Measurements from ENCODE around the gene BMI1. TPM values are rescaled to one million over a fixed set of nuclear protein-coding genes. Genes with fewer than 3 reads are reported as not detected.

Gene BMI1
- total RNA-seq, 1 donor from 2014 or later = 34.3 TPM

DNA sequence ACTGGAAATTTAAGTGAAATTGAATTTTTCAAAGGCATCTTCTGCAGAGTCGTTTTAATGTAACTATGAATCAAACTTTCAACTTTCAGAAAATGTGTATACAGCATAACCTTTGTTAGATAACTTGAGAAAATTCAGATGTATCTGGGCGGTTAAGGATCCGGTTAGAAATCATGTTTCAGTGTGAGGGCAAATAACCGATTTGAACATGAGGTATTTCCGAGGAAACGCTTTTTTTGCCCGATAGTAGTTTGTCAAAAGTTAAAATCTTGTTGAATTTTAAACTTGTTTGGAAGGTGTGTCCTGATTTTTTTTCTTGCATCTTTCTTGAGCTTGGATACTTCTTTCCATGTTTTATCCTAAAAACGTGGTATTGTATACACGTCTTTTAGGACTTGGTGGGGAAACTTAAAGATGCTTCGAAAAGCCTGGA is 1.3 kb upstream of the BMI1 start:
- no peak for DNase-seq (ENCODE audit: low read depth in 2 of 2)

DNA sequence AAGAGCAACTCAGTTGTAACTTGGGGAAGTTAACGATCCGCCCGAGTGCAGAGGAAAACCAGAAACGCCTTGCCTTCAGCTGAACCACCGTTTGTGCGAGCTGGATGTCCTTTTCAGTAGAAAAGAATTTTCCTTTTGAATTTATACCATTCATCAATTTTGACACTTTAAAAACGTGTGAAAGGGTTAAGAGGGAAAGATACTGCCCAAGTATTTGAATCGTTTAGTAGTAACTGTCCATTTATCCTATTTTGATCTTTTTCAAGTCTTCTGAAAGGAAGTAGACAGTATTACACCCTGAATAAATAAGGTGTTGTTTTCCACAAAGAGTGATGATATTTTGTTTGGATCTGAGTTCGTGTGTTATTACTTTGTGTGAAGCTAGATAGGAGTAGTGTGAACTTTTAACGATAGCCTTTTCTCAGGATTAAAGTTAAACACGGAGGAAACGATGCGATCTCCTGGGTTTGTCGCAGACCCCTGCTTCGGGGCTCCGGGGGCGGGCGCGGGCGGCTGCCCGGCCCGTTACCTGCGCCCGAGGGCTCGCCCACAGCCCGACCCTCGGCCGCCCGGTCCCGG is 830 bp upstream of the BMI1 start:
- DNase-seq (ENCODE audit: low read depth in 2 of 2) = no peak

DNA sequence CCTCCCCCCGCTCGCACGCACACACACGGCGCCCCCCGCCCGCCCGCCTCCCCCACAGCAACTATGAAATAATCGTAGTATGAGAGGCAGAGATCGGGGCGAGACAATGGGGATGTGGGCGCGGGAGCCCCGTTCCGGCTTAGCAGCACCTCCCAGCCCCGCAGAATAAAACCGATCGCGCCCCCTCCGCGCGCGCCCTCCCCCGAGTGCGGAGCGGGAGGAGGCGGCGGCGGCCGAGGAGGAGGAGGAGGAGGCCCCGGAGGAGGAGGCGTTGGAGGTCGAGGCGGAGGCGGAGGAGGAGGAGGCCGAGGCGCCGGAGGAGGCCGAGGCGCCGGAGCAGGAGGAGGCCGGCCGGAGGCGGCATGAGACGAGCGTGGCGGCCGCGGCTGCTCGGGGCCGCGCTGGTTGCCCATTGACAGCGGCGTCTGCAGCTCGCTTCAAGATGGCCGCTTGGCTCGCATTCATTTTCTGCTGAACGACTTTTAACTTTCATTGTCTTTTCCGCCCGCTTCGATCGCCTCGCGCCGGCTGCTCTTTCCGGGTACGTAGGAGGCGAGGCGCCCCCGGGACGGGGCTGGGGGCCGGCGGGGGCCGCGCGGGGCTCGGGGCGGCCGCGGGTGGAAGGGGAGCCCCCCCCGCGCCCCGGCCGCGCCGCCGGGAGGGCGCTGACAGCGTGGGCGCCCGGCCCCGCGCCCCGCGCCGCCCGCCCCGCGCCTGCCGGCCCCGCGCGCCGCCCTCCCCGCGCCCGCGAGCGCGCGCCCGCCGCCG is 441 bp downstream of the BMI1 start:
- DNase-seq (ENCODE audit: low read depth in 2 of 2) = peak; percentile 71 to 77

DNA sequence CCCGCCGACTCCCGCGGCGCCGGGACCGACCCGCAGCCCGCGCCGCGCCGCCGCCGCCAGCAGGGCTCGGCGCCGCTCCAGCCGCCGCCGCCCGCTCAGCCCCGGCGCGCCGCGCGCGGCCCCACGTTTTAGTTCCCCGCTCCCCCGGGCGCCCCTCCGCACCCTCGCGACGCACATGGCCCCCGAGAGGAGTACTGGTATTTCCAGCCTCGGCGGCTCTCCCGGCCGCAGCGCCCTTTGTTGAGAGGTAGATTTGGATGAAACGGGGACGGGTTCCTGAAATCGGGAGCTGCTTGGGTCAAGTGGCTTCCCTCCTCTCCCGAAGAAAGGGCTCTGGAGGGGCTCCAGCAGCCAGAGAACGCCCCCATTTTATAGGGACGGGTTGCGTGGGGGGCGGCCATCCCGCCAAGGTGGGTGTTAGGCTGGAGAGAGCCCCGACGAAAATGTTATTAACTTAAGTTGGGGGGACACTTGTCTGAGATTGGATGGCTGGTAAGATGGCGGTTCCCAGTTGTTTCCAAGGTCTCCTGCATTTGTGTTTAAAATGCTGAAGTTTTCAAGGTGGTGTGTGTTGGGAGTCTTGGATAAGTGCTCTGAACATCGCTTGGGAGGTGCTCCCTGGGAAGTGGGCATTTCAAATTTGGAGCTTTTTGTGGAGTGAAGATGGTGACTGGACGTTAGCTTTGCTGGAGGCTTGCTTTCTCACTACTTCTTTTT is 1.2 kb downstream of the BMI1 start:
- DNase-seq (ENCODE audit: low read depth in 2 of 2) = peak in 1 of 2 donors; percentile 32

DNA sequence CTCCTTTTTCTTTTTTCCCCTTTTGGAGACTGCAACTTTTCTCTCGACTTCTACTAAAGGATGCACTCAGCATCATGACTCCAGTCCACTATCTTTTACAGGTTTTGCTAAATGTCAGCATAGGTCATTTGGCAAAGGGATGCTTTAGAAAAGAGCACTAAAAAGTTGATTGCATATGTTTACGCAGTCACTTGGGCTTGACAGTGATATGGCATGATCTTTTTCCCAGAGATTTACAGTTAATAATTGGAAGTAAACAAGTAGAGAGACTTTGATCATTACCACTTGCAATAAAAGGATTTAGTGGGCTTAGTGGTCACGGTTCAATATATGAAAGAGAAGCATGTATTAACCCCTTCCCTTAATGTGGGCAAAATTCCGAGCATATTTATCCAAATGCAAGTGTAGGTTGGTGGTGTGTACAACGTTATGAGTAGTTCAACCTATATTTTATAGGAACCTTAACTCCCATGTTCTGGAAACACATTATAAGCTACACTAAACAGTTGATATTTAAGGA is 1.8 kb downstream of the BMI1 start:
- DNase-seq (ENCODE audit: low read depth in 2 of 2) = no peak

DNA sequence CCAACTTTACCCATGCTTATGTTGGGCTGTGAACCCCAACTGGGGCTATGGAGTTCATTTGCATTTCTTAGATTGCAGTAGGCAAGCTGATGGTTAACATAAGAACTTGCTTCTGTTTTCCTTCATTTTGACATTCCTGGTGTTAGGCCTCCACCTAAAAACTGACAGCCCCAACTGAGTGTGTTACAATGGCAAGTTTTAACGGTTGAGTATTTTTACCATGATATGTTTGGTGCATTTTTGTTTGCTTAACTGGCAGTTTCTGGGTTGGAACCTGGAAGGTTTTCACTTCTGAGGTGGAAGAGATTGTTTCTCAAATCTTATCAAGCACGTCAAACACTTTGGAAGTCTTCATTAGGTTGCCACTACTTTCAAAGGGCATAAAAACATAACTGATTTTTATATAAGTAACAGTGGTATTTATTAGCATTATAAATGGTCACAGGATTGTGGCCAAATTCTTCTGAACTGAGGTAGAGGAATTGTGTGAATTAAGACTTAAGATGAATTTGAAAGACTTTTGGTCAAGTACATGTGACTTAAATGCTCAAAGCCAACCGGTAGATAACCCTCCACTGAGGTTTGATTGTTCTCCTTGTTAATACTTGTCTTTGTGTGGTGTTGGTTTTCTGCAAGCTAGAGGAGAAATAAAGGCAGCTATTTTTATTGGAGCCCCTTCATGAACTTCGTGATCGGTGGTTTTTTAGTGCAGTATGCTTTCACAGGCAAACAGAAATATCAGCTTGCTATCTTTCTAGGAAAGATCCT is 2.8 kb downstream of the BMI1 start:
- no peak for DNase-seq (ENCODE audit: low read depth in 2 of 2)

DNA sequence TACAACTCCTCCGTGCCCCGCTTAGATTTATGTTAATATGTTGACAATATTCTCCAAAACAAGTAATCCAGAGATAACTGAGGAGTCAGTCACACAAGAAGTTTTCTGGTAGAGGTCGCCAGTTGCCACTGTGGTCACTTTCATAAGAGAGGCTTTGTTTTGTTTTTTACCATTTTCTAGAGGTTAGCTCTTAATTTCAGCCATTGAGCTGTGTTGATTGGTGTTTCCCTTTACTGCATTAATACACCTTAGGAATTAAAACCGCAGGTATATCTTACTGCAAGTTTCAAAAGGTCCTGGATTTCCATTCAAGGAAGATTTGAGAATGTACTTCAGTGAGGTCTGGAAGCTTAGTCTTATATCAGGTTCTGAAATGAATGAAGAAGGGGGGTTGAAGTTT is 3.5 kb downstream of the BMI1 start:
- DNase-seq (ENCODE audit: low read depth in 2 of 2) = no peak

DNA sequence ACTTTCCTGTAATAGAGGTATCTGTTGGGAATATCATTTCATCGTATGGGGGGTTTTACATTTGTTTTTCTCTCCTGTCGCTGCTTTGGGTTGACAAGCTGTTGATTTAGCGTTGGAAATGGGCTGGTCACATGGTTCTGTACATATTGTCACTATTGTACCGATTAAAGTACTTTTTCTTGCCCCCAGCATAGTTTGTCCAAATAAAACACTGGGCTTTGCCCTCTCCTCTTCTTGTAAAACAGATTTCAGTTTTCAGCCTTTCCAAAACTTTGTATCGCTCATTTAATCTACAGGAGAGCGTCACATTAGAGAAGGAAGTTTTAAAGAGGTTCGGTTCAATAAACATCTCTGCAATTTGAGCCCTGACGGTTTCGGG is 4.0 kb downstream of the BMI1 start:
- DNase-seq (ENCODE audit: low read depth in 2 of 2) = no peak

DNA sequence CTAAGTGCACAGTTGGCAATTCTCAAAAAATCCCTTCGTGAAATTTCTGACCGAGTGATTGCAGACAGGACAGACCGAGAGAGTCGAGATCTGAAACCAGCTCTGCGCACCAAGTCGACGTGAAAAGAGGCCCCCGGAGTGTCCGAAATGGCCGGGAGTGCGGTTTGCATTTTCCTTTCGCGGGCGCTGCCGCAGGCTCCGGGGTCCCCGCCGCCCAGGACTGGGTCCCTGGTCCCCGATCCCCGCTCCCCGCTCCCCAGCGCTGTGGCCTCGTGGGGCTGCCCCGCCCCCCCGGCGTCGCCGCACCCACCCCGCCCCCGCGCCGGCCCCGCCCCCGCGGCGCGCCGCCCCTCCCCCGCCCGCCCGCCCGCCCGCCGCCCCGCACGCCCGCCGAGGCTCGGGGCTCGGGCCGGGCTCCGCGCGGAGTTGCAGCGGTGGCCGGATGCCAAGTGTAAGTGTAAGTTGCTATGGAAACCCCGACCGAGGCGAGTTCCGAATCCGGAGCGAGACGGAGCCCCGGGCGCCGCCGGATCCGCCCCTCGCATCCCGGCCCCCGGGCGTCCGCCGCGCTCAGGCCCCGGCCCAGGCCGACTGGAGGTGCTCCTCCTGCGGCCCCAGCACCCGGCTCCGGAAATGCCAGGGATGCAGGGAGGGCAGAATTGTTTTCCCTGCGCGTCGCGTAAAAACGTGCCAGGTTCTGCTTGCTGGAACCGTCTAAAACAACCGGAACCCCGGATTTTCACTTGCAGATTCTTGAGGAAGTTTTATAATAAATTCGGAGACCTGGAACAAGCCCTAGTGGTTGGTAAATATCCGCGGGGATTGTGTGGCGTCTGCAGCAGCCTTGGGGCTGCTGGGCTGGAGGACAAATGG is 4.6 kb downstream of the BMI1 start:
- DNase-seq (ENCODE audit: low read depth in 2 of 2) = peak; percentile 75 to 77

DNA sequence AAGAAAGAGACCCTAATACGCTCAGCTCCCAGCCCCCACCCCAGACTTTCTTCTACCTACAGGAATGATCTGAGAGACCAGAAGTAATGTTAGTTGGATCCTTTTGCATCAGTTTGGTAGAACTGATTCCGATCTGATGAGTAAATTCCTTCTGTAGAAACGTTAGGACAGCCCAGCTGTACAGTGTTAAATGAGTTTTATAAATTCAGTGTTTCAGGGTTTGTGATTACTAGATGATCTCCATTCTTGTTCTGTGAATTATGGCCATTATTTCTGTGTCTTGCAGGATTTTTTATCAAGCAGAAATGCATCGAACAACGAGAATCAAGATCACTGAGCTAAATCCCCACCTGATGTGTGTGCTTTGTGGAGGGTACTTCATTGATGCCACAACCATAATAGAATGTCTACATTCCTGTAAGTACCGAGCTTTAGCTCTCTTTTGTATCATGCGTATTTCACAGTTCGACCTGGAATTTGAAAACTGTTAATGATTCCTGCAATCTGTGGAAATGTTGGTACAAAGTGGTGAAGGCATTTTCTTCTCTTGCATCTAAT is 5.3 kb downstream of the BMI1 start:
- DNase-seq (ENCODE audit: low read depth in 2 of 2) = no peak

DNA sequence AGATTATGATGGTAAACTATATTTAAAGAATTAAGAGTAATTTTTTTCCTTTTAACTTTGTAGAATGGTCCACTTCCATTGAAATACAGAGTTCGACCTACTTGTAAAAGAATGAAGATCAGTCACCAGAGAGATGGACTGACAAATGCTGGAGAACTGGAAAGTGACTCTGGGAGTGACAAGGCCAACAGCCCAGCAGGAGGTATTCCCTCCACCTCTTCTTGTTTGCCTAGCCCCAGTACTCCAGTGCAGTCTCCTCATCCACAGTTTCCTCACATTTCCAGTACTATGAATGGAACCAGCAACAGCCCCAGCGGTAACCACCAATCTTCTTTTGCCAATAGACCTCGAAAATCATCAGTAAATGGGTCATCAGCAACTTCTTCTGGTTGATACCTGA is 8.3 kb downstream of the BMI1 start:
- DNase-seq (ENCODE audit: low read depth in 2 of 2) = no peak

DNA sequence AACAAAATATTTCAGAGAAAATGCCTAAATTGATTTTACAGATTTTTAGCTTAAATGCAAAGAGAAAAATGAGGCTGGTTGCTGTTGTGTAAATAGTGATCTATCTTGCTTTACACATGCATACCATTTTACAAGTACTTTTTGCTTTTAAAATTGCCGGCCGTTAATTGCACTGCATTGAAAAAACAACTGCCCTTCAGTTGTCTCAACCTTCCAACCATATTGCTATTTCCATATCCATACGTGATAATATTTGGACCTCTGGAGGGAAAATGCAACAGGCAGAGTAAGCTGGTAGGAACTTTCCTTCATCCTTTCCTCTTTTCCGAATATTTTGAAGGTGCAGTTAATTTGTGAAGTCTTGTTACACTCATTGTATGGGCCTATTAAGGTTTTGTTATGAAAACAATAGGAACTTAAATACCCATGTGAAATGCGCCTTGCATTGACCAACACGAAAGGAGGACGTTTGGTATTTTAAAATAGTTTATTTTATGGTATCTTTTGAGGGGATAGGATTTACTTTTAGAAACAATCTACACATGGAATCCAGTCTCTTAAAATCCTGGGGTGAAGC is 11.3 kb downstream of the BMI1 start:
- no peak for DNase-seq (ENCODE audit: low read depth in 2 of 2)

DNA sequence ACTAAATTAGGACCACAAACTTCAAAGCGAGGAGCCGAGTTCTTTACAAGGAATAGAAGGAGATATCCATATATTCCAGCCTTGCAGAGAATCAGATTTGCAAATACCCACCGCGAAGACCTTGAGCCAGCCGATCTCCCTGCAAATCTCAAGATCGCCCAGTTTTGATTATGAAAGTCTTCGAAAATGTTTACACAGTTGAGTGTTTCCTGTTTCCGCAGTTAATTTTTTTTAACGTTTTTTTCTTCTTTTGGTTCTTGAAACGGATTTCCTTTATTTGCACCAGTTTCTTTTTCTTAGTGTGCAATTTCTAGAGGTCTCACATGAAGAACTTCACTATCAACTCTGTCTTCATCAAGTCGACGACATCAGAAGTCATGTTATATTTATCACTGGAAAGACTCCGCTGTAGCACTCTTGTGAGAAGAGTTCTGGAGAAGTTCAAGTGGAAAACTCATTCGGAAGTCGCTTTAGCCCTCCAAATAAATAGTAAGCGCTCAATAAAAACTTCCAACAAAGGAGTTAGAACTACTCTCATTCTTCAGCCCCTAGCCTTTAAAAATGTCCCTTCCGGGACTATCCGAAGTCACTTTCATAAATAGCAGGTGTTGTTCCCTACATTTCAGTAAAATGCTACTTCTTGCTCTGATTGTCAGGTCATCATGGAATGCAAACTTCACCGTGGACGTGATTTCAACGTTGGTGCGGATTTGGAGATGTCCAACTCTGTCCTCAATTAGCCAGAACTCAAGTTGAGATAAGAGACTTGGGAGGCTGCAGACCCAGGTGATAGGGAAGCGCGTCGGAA is 12.5 kb downstream of the BMI1 start:
- peak in 1 of 2 donors; percentile 24 for DNase-seq (ENCODE audit: low read depth in 2 of 2)

DNA sequence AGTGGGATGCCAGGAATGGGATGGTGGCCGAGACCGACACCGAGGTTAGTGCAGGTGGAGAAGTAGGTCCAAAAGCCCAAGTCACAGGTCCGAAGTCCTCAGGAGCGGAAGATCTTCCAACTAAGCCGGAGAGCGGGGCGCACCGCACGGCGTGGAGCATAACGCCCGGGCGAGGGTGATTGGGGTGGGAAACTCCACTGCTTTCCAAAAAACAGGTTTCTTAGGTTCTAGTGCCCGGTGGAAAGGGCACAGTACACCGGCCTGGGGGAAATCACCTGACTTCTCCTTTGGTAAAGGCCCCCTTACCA is 13.0 kb downstream of the BMI1 start:
- no peak for DNase-seq (ENCODE audit: low read depth in 2 of 2)

DNA sequence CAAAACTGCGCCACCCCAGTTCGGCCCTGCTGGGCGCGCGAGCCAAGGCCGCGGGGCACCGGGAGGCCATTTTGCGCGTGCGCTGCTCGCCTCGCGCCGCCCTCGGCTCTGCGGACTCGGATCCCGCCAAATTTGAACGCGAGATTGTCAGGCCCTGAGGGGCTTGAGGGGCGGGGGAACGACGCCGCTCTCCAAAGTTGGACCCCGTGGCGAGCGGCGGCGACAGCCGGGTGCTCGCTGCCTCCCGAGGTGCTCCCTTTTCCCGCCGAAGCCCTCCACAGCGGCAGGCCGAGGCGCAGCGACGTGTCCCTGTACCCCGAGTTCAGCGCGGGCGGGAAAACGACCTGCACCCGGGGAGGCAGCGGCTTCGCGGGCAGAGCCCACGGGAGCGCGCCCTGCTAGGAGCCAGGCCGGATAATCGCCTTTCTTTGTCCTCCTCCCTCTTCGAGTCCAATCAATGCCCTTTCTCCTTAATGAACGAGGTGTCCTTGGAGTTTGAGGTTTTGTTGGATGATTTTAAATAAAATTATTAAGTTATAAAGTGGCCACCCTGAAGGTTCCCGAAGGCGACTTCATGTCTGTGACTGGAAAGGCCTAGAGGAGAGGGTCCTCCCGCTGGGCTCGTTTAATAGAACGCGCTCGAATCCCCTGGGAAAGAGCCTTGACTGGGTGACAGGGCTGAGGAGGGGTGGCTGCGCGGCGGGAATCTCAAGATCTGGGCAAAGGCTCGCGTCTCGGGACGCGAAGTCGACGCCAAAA is 13.7 kb downstream of the BMI1 start:
- no peak for DNase-seq (ENCODE audit: low read depth in 2 of 2)

DNA sequence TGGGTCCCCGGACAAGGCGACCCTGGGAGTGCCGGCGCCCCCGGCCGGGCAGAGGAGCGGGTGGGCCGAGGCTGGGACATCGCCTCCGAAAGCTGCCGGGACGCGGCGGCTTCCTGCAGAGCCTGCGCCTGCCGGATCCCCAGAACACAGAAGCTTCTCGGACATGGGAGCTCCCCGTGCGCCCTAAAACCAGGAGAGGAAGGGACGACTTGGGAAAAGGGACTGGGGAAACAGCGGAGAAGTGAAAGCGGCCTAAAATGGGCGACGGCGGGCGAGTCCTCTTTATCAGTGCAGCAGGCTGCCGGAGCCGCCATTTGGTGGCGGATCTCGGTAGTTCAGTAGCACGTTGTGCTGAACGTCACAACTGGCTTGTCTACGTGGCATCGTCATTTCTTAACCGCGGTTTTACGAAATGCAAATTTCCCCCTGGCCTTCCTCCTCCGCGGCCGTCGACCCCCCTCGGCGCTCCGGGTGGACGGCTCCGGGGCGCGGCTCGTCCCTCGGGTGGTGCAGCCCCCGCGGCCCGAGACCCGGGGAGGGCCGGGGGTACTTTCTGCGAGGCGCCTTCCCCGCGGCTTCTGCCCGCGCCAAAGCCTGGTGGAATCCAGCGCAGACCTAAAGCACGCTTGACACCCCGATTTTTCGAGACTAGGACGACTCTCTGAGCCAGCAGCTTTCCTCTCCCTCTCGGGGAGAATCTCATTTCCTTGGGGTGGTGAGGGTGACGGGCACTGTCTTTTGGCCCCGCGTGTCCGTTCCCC is 14.5 kb downstream of the BMI1 start:
- peak; percentile 64 to 75 for DNase-seq (ENCODE audit: low read depth in 2 of 2)

DNA sequence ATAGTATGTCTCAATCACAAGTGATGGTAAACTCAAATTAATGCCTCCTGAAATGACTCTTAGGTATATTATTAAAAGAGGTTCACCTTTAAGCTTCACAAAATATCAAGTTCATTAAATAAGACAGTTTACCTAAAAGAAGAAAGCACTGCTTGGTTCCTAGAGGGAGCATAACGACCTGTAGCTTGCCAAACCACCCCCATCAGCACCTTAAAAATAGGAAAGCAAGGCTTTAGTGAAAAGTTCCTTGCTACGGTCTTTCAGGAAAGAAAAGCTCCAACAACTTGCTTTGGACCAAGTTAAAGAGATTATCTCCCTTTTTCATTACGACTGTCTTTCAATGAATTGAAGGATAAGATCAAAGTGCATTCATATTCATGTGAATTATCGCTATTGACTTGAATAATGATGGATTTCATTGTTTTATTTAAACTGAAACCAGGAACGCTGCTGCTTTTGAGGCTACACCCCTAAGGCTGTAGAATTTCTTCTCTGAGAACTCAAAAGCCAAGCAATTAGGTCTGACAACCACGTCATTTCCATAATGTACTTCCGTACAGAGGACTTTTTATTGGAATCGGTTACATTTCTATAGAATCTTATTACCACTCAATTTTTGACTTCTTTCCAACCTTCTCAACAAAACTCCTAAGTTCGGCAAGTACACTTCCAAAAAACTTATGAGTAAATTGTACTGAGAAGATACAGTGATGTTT is 17.4 kb downstream of the BMI1 start:
- no peak for DNase-seq (ENCODE audit: low read depth in 2 of 2)

All from lung microvascular endothelial cell (primary cell).